Suprapubic skin (tissue), 3 donors: ENCODE data around the gene PREX1.

Source experiments
- CTCF ChIP-seq, 2 donors: fragments of 200-600 bp in 1 of 2; fragments of 450-650 bp in 1 of 2; sonication (generic) in 1 of 2; IDR thresholded peaks; one replicate each; pipeline ENCODE4 v1.5.1; 2016 to 2019; ENCODE audit warnings: antibody characterized with exemption in 2 of 2, mild to moderate bottlenecking in 1 of 2, moderate library complexity in 1 of 2
- POLR2A ChIP-seq, 2 donors: fragments of 450-650 bp; IDR thresholded peaks; one replicate each; pipeline ENCODE4 v1.6.1; 2017; ENCODE audit warnings: antibody characterized with exemption in 2 of 2, mild to moderate bottlenecking in 2 of 2, moderate library complexity in 2 of 2

GRCh38 chr20:48864738-48865318 lies 37.0 kb upstream of the PREX1 start:
- TF ChIP-seq POLR2A (IDR thresholded peaks at IDR 0.05) (no peak), CTCF (IDR thresholded peaks at IDR 0.05) (no peak)
